Renal cortical epithelial cell (primary cell): ENCODE measurements around the gene ADAM23. TPM values are rescaled to one million over a fixed set of nuclear protein-coding genes. Genes with fewer than 3 reads are reported as not detected.
A peak's percentile ranks its signal among the peaks of the same experiment; 100 is the strongest.

ENCODE experiments used
- DNase-seq: peaks from one replicate; pipeline ENCODE4 v3.0.0-alpha.2; 2011; ENCODE audit warnings: low read depth
- total RNA-seq: library from RNA; depleted of rRNA; stranded (reverse); fragments of >200 nt; gene quantifications from 2 replicates; pipeline ENCODE4 v1.2.3, GENCODE V29; 2014

The ADAM23 gene
- total RNA-seq, 1 donor from 2014 or later, result not detected

- DNase-seq, result no peak
These were observed 122.3 kb downstream of the ADAM23 start for GRCh38 chr2:206565666-206566065.

GRCh38 chr2:206569470-206569869 is 126.1 kb downstream of the ADAM23 start:
- DNase-seq, result no peak

GRCh38 chr2:206570199-206570598 is 126.9 kb downstream of the ADAM23 start:
- no peak for DNase-seq

GRCh38 chr2:206572725-206573124 is 129.4 kb downstream of the ADAM23 start:
- no peak for DNase-seq

GRCh38 chr2:206573793-206574192 is 130.5 kb downstream of the ADAM23 start:
- DNase-seq, result no peak

- no peak for DNase-seq
These were observed 141.2 kb downstream of the ADAM23 start for GRCh38 chr2:206584323-206585116.

GRCh38 chr2:206585335-206585734 is 142.0 kb downstream of the ADAM23 start:
- peak; percentile 21 for DNase-seq

- no peak for DNase-seq
These were observed 143.3 kb downstream of the ADAM23 start for GRCh38 chr2:206586609-206587008.

GRCh38 chr2:206597717-206598218 is 154.4 kb downstream of the ADAM23 start:
- no peak for DNase-seq

GRCh38 chr2:206603243-206603642 is 159.9 kb downstream of the ADAM23 start:
- no peak for DNase-seq

GRCh38 chr2:206610451-206610850 is 167.1 kb downstream of the ADAM23 start:
- DNase-seq, result no peak

GRCh38 chr2:206611191-206611590 is 167.9 kb downstream of the ADAM23 start:
- no peak for DNase-seq

- DNase-seq, result no peak
These were observed 168.4 kb downstream of the ADAM23 start for GRCh38 chr2:206611736-206612135.

- DNase-seq, result no peak
These were observed 171.5 kb downstream of the ADAM23 start for GRCh38 chr2:206614811-206615210.

- DNase-seq, result no peak
These were observed 172.2 kb downstream of the ADAM23 start for GRCh38 chr2:206615417-206616089.

- peak; percentile 1 for DNase-seq
These were observed 172.8 kb downstream of the ADAM23 start for GRCh38 chr2:206616151-206616550.

- DNase-seq, result peak; percentile 4
These were observed 175.7 kb downstream of the ADAM23 start for GRCh38 chr2:206619011-206619410.

- DNase-seq, result no peak
These were observed 182.8 kb downstream of the ADAM23 start for GRCh38 chr2:206626108-206626507.

- no peak for DNase-seq
These were observed 184.3 kb downstream of the ADAM23 start for GRCh38 chr2:206627632-206628031.

- DNase-seq, result no peak
These were observed 188.0 kb downstream of the ADAM23 start for GRCh38 chr2:206631340-206631739.

- no peak for DNase-seq
These were observed 191.7 kb downstream of the ADAM23 start for GRCh38 chr2:206635015-206635414.

GRCh38 chr2:206639636-206640035 is 196.3 kb downstream of the ADAM23 start:
- DNase-seq, result no peak

GRCh38 chr2:206641226-206641625 is 197.9 kb downstream of the ADAM23 start:
- no peak for DNase-seq
